Calu3 (cell line): ENCODE results near the gene RAB8A. TPM values are rescaled to one million over a fixed set of nuclear protein-coding genes. Genes with fewer than 3 reads are reported as not detected.

Source experiments
- BruUV-seq: library from RNA; stranded (reverse); fragments of 400-500 nt; replicated peaks from 2 replicates; lab custom pipeline; 2021; lab: Mats Ljungman, UMichigan
- CTCF ChIA-PET: fragments of 300-600 bp; sonication (Branson Sonifier 250); formaldehyde crosslinking; loops from one replicate; lab custom pipeline; 2022; ENCODE audit warnings: antibody characterized with exemption; lab: Charles Lee
- DNase-seq: peaks from one replicate; pipeline ENCODE4 v3.0.0; 2022
- H3K27ac Mint-ChIP-seq: one replicate; pipeline ENCODE4 v1.8.0; 2022; ENCODE audit warnings: mixed read lengths; ENCODE audit not compliant: unreplicated experiment
- H3K27me3 Mint-ChIP-seq: one replicate; pipeline ENCODE4 v1.8.0; 2022; ENCODE audit warnings: mixed read lengths; ENCODE audit not compliant: unreplicated experiment
- H3K36me3 Mint-ChIP-seq: one replicate; pipeline ENCODE4 v1.8.0; 2022; ENCODE audit warnings: mild to moderate bottlenecking, moderate library complexity, mixed read lengths; ENCODE audit not compliant: insufficient read depth, unreplicated experiment
- H3K4me1 Mint-ChIP-seq: one replicate; pipeline ENCODE4 v1.8.0; 2022; ENCODE audit warnings: mild to moderate bottlenecking, low read depth, mixed read lengths; ENCODE audit not compliant: unreplicated experiment
- H3K4me3 Mint-ChIP-seq: one replicate; pipeline ENCODE4 v1.8.0; 2022; ENCODE audit warnings: mild to moderate bottlenecking, low read depth, moderate library complexity, mixed read lengths; ENCODE audit not compliant: unreplicated experiment
- H3K9me3 Mint-ChIP-seq: one replicate; pipeline ENCODE4 v1.8.0; 2022; ENCODE audit warnings: low read depth, mixed read lengths; ENCODE audit not compliant: unreplicated experiment
- intact Hi-C: fragments of 100-400 bp; cut with micrococcal nuclease; formaldehyde crosslinking; loops from one replicate; pipeline ENCODE4 v1.10.0; 2022; ENCODE audit not compliant: unreplicated experiment
- total RNA-seq: library from RNA; stranded (reverse); gene quantifications from 2 replicates; pipeline ENCODE4 v1.2.3, GENCODE V29; 2022
- TF ChIP-seq, protein P1 (sequence below): fragments of 200-600 bp; IDR thresholded peaks from one replicate; pipeline ENCODE4 v1.8.0; 2022; ENCODE audit warnings: antibody characterized with exemption; ENCODE audit not compliant: unreplicated experiment

RAB8A gene
- total RNA-seq, 1 experiment from 2014 or later = 77.3 TPM

DNA sequence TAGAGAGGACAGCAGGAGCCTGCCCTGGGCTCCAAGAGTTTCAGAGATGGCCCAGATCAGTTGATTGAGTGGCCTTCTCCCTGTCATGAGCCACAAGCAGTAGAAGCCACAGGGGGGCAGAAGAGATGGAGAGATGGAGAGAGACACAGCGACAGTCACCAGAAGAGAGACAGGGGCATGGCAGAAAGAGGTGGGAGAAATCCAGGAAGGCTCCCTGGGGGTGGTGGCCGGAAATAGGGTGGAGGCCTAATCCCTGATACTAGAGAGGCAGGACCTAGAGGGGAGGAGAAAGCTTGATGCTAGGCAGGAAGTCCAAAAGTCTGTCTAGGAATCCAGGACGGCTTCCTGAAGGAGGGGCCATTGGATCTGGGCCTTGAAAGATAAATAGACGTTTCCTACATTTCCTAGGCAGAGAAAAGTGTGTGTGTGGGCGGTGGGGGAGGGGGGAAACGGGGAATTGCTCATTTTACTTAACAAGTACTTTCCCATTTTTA, 45.0 kb upstream of the RAB8A start:
- Mint-ChIP-seq H3K27me3 (no peaks in the 10 kb centered on the region), H3K4me3 (no peak overlapping the region), H3K9me3 (no peaks in the 10 kb centered on the region), H3K36me3 (no peaks in the 10 kb centered on the region), H3K27ac (no peak overlapping the region), H3K4me1 (peaks cover 7% of the 10 kb centered on the region)
- TF ChIP-seq, protein P1, sequence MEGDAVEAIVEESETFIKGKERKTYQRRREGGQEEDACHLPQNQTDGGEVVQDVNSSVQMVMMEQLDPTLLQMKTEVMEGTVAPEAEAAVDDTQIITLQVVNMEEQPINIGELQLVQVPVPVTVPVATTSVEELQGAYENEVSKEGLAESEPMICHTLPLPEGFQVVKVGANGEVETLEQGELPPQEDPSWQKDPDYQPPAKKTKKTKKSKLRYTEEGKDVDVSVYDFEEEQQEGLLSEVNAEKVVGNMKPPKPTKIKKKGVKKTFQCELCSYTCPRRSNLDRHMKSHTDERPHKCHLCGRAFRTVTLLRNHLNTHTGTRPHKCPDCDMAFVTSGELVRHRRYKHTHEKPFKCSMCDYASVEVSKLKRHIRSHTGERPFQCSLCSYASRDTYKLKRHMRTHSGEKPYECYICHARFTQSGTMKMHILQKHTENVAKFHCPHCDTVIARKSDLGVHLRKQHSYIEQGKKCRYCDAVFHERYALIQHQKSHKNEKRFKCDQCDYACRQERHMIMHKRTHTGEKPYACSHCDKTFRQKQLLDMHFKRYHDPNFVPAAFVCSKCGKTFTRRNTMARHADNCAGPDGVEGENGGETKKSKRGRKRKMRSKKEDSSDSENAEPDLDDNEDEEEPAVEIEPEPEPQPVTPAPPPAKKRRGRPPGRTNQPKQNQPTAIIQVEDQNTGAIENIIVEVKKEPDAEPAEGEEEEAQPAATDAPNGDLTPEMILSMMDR = no peak
- DNase-seq = peak; percentile 88
- BruUV-seq = no TSS peak
- CTCF ChIA-PET = interaction anchor here (0.6 to 1.5 kb wide), 7 partner anchors 17 to 750 kb away, joined by 3 to 8 read pairs (median 3); no protein-coding TSS in a partner anchor
- intact Hi-C loops = loop anchor here (5.0 to 10.0 kb wide), 2 partner anchors 48 to 116 kb away; partner anchors contain the start of gene RAB8A

DNA sequence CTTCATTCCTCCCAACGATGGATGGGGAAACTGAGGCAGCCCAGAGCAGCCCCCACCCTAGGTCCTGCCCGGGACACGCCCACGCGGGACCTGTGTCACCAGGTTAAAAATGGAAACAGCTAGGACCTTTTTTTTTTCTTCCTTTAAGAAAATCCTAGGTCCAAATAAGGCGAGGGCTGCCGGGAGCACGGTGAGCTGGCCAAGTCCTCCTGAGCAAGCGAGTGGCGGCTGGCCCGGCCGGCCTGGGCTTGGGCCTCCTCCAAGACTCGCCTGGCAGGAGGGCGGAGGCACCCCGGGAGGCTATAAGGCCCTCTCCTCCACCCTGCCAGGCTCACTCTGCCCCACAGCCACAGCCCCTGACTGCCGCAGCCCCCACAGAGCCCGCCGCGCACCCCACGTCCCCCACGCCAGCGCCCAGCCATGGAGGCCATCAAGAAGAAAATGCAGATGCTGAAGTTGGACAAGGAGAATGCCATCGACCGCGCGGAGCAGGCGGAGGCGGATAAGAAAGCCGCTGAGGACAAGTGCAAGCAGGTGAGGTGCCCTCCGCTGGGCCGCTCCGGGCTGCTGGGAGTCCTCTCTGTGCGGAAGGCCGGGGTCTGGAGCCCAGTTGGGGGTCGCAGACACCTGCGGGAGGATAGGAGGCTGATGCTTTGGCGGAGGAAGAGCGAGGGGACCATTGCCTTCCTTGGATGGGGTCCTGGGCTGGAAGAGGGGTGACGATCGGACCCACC, 44.3 kb upstream of the RAB8A start:
- Mint-ChIP-seq H3K27me3 (no peaks in the 10 kb centered on the region), H3K9me3 (no peaks in the 10 kb centered on the region), H3K4me3 (no peak overlapping the region), H3K27ac (no peak overlapping the region), H3K36me3 (no peaks in the 10 kb centered on the region), H3K4me1 (peaks cover 7% of the 10 kb centered on the region)
- CTCF ChIA-PET = interaction anchor here (0.6 to 1.5 kb wide), 5 partner anchors 21 to 176 kb away, joined by 3 to 8 read pairs (median 5); no protein-coding TSS in a partner anchor
- peak; percentile 69 for DNase-seq
- no TSS peak for BruUV-seq
- TF ChIP-seq, protein P1 = no peak
- intact Hi-C loops = loop anchor here (5.0 to 10.0 kb wide), 2 partner anchors 47 to 115 kb away; partner anchors contain the start of gene RAB8A

DNA sequence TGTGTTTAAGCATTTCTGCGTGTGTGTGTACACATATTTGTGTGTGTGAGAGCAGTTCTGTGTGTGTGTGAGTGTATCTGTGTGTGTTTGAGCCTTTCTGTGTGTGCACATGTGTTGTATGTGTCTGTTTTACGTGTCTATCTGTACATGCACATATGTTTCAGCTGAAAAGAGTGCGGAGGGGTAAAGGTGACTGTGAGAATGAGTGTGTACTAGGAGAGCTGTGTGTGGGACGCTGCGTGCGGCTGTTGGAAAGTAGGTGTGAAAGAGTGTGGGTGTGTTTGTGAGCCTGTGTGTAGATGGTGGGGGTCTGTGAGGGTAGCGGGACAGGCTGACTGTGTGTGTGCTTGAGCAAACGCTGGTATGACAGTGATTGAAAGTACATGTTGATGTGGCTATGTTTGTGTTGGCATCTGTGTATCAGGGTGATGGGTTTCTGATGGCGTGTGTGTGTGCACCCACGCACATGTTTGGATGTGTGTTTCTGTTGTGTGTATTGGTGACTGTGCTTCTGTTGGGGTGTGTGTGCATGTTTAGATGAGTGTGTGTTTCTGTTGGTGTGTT, 42.9 kb upstream of the RAB8A start:
- H3K27me3 Mint-ChIP-seq = no peaks in the 10 kb centered on the region
- peaks cover 7% of the 10 kb centered on the region for H3K4me1 Mint-ChIP-seq
- H3K27ac Mint-ChIP-seq = no peak overlapping the region
- TF ChIP-seq, protein P1 = no peak
- CTCF ChIA-PET = interaction anchor here (0.7 kb wide), 1 partner anchor 1592 kb away, joined by 4 read pairs; no protein-coding TSS in a partner anchor
- H3K4me3 Mint-ChIP-seq = no peak overlapping the region
- H3K9me3 Mint-ChIP-seq = no peaks in the 10 kb centered on the region
- no peak for DNase-seq
- no TSS peak for BruUV-seq
- H3K36me3 Mint-ChIP-seq = peaks cover 13% of the 10 kb centered on the region
- intact Hi-C loops = loop anchor here (5.0 to 10.0 kb wide), 2 partner anchors 46 to 114 kb away; partner anchors contain the start of gene RAB8A

DNA sequence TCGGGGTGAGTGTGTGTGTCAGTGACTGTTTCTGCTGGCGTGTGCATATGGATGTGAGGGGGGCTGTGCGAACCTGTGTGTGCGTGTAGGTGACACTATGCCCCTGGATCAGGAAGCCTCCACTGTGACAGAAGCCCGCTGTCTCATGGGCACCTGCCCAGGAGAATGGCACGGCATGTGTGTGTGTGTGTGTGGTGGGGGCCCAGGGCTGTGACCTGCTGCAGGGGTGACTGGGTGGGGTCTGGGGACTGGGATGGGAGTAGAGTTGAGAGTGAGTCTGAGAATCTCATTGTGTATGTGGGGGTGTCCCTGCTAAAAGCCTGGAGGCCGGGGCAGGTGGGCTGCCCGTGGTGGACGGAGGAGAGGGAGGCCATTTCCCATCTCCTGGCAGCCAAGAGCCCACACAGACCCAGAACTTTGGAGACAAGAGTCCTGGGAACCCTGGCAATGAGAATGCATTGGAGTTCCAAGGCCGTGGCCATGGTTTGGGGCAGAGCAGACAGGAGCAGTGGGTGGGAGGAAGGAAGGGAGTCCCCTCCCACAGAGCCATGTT, 41.8 kb upstream of the RAB8A start:
- Mint-ChIP-seq H3K27ac (no peak overlapping the region), H3K27me3 (no peaks in the 10 kb centered on the region), H3K36me3 (peaks cover 21% of the 10 kb centered on the region), H3K4me3 (no peak overlapping the region), H3K4me1 (peaks cover 7% of the 10 kb centered on the region), H3K9me3 (no peaks in the 10 kb centered on the region)
- BruUV-seq = TSS peak; percentile 74
- TF ChIP-seq, protein P1 = no peak
- intact Hi-C loops = loop anchor here (5.0 to 10.0 kb wide), 2 partner anchors 45 to 112 kb away; partner anchors contain the start of gene RAB8A
- DNase-seq = peak; percentile 54
- CTCF ChIA-PET = interaction anchor here (0.7 to 1.4 kb wide), 6 partner anchors 12 to 115 kb away, joined by 3 to 9 read pairs (median 4); partner anchors contain the start of genes FAM32A, HSH2D and RAB8A
